ENCODE results near the gene DRC7.

DNA sequence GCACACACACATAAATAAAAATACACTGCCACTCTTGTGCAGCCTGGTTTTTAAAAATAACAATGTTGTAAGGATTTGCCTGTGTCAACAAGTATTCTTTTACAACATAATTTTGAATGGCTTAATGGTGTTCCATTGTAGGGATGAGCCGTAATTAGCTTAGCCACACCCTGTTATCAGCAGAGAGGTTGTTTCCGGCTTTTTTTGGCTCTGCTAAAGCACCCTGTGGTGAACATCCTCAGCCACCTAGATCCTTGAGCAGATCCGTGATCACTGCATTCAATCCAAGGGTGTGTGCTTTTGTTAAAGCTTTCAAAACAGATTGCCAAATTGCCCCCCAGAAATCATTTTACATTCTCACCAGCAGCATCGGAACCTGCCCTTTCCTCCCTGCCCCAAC lies 47.9 kb downstream of the DRC7 start:
- TF ChIP-seq, protein P1, sequence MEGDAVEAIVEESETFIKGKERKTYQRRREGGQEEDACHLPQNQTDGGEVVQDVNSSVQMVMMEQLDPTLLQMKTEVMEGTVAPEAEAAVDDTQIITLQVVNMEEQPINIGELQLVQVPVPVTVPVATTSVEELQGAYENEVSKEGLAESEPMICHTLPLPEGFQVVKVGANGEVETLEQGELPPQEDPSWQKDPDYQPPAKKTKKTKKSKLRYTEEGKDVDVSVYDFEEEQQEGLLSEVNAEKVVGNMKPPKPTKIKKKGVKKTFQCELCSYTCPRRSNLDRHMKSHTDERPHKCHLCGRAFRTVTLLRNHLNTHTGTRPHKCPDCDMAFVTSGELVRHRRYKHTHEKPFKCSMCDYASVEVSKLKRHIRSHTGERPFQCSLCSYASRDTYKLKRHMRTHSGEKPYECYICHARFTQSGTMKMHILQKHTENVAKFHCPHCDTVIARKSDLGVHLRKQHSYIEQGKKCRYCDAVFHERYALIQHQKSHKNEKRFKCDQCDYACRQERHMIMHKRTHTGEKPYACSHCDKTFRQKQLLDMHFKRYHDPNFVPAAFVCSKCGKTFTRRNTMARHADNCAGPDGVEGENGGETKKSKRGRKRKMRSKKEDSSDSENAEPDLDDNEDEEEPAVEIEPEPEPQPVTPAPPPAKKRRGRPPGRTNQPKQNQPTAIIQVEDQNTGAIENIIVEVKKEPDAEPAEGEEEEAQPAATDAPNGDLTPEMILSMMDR (IDR thresholded peaks at IDR 0.05): no peak
- no peak for TF ChIP-seq EP300 (IDR thresholded peaks at IDR 0.05)
